GM12878 (cell line): Measurements from ENCODE around the gene CCDC106. TPM values are rescaled to one million over a fixed set of nuclear protein-coding genes. Genes with fewer than 3 reads are reported as not detected.

ENCODE experiments used
- CEBPB ChIP-seq, 2 experiments: fragments of 150-350 bp in 1 of 2; IDR thresholded peaks; 2 replicates each; pipeline ENCODE4 v1.6.1; 2012 to 2014; ENCODE audit warnings: low read depth in 2 of 2, low read length in 2 of 2, borderline replicate concordance in 1 of 2, inconsistent platforms in 1 of 2
- DPF2 ChIP-seq: fragments of 450-650 bp; IDR thresholded peaks from 2 replicates; pipeline ENCODE4 v1.6.1; 2017; ENCODE audit warnings: mild to moderate bottlenecking
- E2F8 ChIP-seq: fragments of 450-650 bp; IDR thresholded peaks from 2 replicates; pipeline ENCODE4 v1.6.1; 2018; ENCODE audit warnings: mild to moderate bottlenecking, low read depth, moderate library complexity; ENCODE audit not compliant: partially characterized antibody
- ESRRA ChIP-seq: IDR thresholded peaks from 2 replicates; pipeline ENCODE4 v1.6.1; 2012; ENCODE audit warnings: mild to moderate bottlenecking, low read length, improper control_type of control experiment
- HDAC2 ChIP-seq: fragments of 200-600 bp; sonication (generic); IDR thresholded peaks from 2 replicates; pipeline ENCODE4 v1.6.1; 2017
- MEF2B ChIP-seq: fragments of 450-650 bp; IDR thresholded peaks from 2 replicates; pipeline ENCODE4 v1.6.1; 2018; ENCODE audit warnings: mild to moderate bottlenecking, moderate library complexity; ENCODE audit not compliant: partially characterized antibody, poor library complexity, severe bottlenecking
- MYC ChIP-seq: IDR thresholded peaks from 2 replicates; pipeline ENCODE4 v1.6.1; 2011; ENCODE audit warnings: mild to moderate bottlenecking, low read length, moderate library complexity, inconsistent platforms; ENCODE audit not compliant: insufficient read depth, insufficient replicate concordance, insufficient read length, severe bottlenecking
- NFIC ChIP-seq: IDR thresholded peaks from 2 replicates; pipeline ENCODE4 v1.6.1; 2012; ENCODE audit warnings: low read depth, mild to moderate bottlenecking, inconsistent platforms, low read length, moderate library complexity
- NR2C2 ChIP-seq: IDR thresholded peaks from 2 replicates; pipeline ENCODE4 v1.6.1; 2011; ENCODE audit warnings: borderline replicate concordance, low read depth; ENCODE audit not compliant: control insufficient read depth, insufficient read length
- NR2F1 ChIP-seq: fragments of 450-650 bp; conservative IDR thresholded peaks from 2 replicates; pipeline ENCODE4 v1.6.1; 2017; ENCODE audit warnings: mild to moderate bottlenecking
- PAX5 ChIP-seq: IDR thresholded peaks from 2 replicates; pipeline ENCODE4 v1.6.1; 2011; ENCODE audit warnings: low read depth, low read length, borderline replicate concordance
- POLR2A ChIP-seq: IDR thresholded peaks from 2 replicates; pipeline ENCODE4 v1.6.1; 2011; ENCODE audit warnings: low read depth, mild to moderate bottlenecking, low read length
- POU2F2 ChIP-seq: IDR thresholded peaks from 3 replicates; pipeline ENCODE4 v1.6.1; 2011; ENCODE audit warnings: low read depth, mild to moderate bottlenecking, low read length, borderline replicate concordance
- SMAD5 ChIP-seq: IDR thresholded peaks from 2 replicates; pipeline ENCODE4 v1.6.1; 2016; ENCODE audit warnings: antibody characterized with exemption, low read depth
- SMARCA5 ChIP-seq: fragments of 450-650 bp; IDR thresholded peaks from 2 replicates; pipeline ENCODE4 v1.6.1; 2017; ENCODE audit warnings: mild to moderate bottlenecking
- SREBF2 ChIP-seq: IDR thresholded peaks from 2 replicates; pipeline ENCODE4 v1.6.1; 2012; ENCODE audit warnings: mild to moderate bottlenecking, low read length
- TCF3 ChIP-seq: IDR thresholded peaks from 2 replicates; pipeline ENCODE4 v1.6.1; 2012; ENCODE audit warnings: low read depth, mild to moderate bottlenecking, low read length, borderline replicate concordance; ENCODE audit not compliant: insufficient read depth
- YY1 ChIP-seq: IDR thresholded peaks from 2 replicates; pipeline ENCODE4 v1.6.1; 2011; ENCODE audit warnings: low read depth, mild to moderate bottlenecking, low read length
- ZBTB4 ChIP-seq: fragments of 450-650 bp; formaldehyde crosslinking; IDR thresholded peaks from 2 replicates; pipeline ENCODE4 v1.4.0; 2022; ENCODE audit warnings: mild to moderate bottlenecking, moderate library complexity
- ZBTB40 ChIP-seq: fragments of 450-650 bp; IDR thresholded peaks from 2 replicates; pipeline ENCODE4 v1.6.1; 2016; ENCODE audit warnings: mild to moderate bottlenecking, moderate library complexity, borderline replicate concordance
- ZSCAN29 ChIP-seq: fragments of 450-650 bp; IDR thresholded peaks from 2 replicates; pipeline ENCODE4 v1.6.1; 2017; ENCODE audit warnings: mild to moderate bottlenecking, moderate library complexity
- polyA plus RNA-seq, 11 experiments: library from polyadenylated mRNA; depleted of rRNA in 4 of 11; unstranded in 6 of 11; stranded (reverse) in 5 of 11; fragments of >200 nt; fragmentation: Nextera tagmentation in 4 of 11; fragmentation: Illumina TruSeq in 1 of 11; extraction: Ambion mirVana in 4 of 11; extraction: Trizol in 1 of 11; gene quantifications; 1 replicate in 1 of 11; 2 replicates in 10 of 11; pipeline versions ENCODE4 v1.2.1 to v1.2.3, GENCODE V29; 2011 to 2016; ENCODE audit warnings: inconsistent platforms in 2 of 11, missing spikeins in 2 of 11, low read depth in 1 of 11
- total RNA-seq, 4 experiments: library from RNA; depleted of rRNA in 3 of 4; stranded (reverse); fragments of >200 nt in 3 of 4; fragmentation: Illumina TruSeq in 1 of 4; extraction: Trizol in 1 of 4; gene quantifications; 2 replicates each; pipeline versions ENCODE4 v1.2.1 to v1.2.3, GENCODE V29; 2013 to 2021

The CCDC106 gene
- total and polyA plus RNA-seq, 10 of the 15 experiments (the other 5 are each of a cell fraction or from before 2014, with no cell fraction given): 0.04 to 35.9 (median 19.8) TPM

- peak; percentile 91 for TF ChIP-seq MYC
- TF ChIP-seq ZBTB4 (CRISPR knock-in tag): no peak
- TF ChIP-seq PAX5: no peak
- peak; percentile 81 for TF ChIP-seq POLR2A
- TF ChIP-seq DPF2: peak; percentile 84
- TF ChIP-seq TCF3: no peak
- peak; percentile 88 for TF ChIP-seq ZBTB40
- TF ChIP-seq NR2C2: no peak
- TF ChIP-seq HDAC2: no peak
- TF ChIP-seq ESRRA: no peak
- peak; percentile 59 for TF ChIP-seq E2F8
- no peak for TF ChIP-seq SMAD5
- peak; percentile 36; the same call in 1 of the 2 replicates for TF ChIP-seq SREBF2
- peak; percentile 48 for TF ChIP-seq NR2F1
- TF ChIP-seq MEF2B: no peak
- TF ChIP-seq YY1: peak; percentile 96
- 0 out of 3 replicates have a peak, but pooled peaks have one; percentile 7 for TF ChIP-seq POU2F2
- TF ChIP-seq SMARCA5: peak; percentile 98
- no peak for TF ChIP-seq CEBPB (IDR thresholded peaks at IDR 0.05; ENCODE audit: borderline replicate concordance in 1 of 2, low read depth in 2 of 2, low read length in 2 of 2)
- TF ChIP-seq ZSCAN29: 0 out of 2 replicates have a peak, but pooled peaks have one; percentile 45
- no peak for TF ChIP-seq NFIC
Observed at GRCh38 chr19:55654868-55655647, 7.0 kb downstream of the CCDC106 start, which contains the start of gene U2AF2 (continued).
